ENCODE measurements around the gene GCNT2.
"Not testable (repeated sequence)": the region's sequence is repeated elsewhere in the genome, so short reads cannot be mapped to it uniquely, and the experiment has no call there.

GCNT2 gene

DNA sequence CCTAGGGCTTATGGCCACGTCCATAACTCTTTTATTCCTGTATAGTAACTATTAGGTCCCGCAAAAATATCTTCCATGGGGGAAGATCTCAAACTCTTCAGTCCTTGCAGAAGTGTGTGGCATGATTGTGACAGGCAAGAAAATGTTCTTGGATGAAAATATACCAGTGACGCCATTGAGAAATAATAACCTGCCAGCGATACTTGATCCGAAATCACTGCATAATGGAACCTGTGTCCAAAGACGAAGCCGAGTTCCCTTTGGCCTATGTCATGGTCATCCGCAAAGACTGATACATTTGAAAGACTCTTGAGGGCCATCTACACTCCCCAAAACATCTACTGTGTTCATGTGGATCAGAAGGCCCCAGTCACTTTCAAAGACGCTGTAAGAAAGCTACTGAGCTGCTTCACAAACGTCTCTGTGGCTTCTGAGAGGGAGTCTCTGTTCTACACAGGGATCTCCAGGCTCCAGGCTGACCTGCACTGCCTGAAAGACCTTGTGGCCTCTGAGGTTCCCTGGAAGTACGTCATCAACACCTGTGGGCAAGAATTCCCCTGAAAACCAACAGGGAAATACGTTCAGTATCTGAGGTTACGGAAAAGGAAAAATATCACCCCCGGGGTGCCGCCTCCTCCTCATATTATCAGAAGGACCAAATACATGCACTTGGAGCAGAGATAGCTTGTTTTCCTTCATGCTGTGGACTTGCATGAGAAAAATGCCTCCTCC, 6.9 kb upstream of the GCNT2 start:
- DNase-seq (ENCODE audit: low spot score) = no peak

DNA sequence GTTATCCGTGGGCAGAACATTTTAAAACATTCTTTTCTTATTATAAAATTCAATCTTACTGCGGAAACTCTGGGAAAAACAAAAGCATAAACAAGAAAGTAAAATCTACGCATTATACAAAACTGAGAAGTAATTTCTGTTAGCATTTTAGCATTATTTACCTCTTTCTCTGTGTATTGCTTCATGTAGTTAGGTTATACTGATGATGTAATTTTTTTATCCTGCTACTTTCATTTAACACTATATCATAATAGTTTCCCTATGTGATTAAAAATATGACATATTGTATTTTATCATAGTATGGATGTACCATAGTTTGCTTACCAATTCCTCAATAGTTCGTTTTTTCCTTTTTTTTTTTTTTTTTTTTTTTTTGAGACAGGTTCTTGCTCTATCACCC, 4.2 kb upstream of the GCNT2 start:
- DNase-seq (ENCODE audit: low spot score) = no peak

DNA sequence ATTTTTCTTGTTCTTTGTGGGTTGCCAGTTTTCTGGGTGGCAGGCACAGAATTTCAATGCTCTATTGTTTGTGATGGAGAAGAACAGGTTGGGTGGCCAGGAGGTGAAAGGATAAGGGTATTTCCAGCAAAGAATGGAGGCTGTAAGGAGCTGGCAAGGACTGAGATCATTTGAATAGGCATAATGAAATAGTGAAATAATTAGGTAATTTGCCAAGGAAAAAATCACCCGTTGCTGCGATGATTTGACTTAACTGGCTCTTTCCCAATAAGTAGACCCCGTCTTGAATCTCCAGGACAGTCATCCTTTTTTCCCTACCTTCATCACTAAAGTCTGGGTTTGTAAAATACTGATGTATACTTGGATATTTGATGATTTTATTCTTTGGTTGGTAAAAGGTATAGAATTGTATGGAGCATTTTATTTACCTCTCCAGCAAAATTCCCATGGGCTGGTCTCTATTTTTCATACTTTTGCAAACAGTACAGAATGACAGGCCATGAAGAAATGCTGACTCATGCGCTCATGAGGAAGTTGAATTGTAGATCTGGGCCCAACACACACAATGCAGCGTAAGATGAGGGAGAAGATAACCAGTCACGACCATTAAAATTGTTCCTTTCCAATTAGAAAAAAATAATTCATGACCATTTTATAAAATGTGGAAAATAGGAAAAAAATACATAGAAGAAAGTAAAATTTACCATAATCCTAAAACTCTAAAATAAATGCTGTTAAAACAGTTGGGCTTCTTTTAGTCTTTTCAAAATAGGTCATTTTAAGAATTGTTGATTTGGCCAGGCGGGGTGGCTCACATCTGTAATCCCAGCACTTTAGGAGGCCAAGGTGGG, 2.4 kb upstream of the GCNT2 start:
- DNase-seq (ENCODE audit: low spot score) = no peak

DNA sequence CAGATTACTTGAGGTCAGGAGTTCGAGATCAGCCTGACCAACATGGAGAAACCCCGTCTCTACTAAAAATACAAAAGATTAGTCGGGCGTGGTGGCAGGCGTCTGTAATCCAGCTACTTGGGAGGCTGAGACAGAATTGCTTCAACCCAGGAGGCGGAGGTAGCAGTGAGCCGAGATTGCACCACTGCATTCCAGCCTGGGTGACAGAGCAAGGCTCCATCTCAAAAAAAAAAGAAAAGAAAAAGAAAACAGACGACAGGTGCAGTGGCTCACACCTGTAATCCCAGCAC, 1.8 kb upstream of the GCNT2 start:
- not testable (repeated sequence) for DNase-seq (ENCODE audit: low spot score)

DNA sequence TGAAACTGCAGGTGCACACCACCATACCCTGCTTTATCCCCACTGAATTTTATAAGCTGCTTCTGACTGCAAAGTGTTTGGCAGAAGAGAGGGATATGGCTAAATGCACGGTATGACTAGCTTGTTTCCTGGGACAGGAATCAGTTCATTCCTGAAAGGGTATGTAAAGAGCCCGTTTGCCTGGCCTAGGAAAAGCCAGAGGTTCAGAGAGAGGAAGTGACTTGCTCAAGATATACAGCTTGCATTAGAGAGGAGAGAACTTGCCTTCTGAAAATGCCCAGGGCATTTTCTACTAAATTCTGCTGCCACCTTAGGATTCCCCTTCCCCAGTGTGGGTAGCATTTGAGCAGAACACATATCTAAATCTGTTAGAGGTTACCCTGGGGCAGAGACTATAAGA, 683 bp upstream of the GCNT2 start:
- DNase-seq (ENCODE audit: low spot score) = no peak

DNA sequence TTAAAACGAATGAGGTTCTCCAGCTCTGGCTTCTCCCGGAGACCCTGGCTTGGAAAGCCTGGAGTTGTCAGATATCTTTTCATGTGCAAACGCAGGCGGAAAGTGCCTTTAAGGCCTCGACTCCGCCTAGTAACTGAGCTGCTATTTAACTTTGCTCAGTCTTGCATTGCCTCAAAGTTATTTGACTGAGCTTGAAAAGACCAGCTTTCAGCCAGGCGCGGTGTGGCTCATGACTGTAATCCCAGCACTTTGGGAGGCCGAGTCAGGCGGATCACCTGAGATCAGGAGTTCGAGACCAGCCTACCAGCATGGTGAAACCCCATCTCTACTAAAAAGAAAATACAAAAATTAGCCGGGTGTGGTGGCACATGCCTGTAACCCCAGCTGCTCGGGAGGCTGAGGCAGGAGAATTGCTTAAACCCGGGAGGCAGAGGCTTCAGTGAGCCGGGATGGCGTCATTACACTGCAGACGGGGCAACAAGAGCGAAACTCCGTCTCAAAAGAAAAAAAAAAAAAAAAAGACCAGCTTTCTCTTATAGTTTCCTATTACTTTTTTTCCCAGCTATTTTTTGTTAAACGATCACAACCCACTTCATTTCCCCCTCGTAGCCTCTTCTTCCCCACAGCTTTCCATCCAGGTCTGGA, 1.9 kb downstream of the GCNT2 start:
- no peak for DNase-seq (ENCODE audit: low spot score)

DNA sequence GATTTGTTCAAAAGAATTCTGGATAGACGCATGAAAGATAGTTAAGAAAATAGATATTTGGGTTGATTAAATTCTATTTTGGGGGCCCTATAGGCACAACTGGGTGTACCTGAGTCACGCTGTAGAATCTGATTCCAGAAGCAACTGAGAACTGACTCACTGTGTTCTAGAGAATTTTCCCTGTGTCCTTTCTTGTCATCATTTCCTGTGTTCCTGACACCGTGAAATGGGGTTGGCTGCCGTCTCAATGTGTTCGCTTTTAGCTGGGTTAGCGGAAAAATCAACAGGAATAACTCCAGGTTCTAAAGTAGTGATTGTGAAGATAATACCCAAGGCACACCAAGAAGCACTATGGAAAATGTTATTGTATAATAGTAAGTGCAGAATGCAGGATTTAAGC, 5.0 kb downstream of the GCNT2 start:
- DNase-seq (ENCODE audit: low spot score) = no peak

DNA sequence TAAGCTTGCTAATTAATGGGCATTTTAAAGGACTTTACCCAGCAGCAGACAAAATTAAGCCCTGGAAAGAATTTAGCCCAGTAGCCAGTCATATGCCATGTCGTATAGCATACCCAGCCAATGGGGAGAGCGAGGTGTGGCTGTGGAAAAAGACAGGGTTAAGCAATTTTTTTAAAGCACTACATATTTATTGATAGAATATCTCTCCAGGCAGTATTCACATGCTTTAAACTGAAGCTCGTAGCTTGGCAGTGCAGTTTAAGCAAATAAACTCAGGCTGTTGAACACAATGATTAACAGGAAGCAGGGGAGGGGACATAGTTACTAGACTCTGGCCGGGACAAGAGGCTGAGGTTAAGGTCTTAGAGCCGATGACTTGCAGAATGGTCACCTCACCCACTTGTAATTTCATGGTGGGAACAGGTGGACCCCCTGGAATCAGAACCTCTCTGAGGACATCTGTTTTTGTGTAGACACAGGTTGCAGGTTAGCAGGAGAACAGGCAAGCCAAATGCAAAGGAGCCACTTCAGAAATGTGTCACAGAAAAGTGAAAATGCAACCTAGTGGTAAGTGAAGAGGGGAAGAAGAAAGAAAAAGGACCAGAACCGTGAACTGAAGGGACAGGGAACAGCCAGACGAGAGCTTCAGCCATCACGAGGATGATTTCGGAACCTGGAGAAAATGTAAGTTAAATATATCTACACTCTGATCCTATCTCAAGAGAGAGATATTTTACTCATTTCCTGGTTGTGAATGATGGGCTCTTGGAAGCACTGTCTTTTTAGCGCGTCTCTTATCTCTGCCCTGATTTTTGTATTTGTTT, 7.2 kb downstream of the GCNT2 start:
- DNase-seq (ENCODE audit: low spot score) = no peak

DNA sequence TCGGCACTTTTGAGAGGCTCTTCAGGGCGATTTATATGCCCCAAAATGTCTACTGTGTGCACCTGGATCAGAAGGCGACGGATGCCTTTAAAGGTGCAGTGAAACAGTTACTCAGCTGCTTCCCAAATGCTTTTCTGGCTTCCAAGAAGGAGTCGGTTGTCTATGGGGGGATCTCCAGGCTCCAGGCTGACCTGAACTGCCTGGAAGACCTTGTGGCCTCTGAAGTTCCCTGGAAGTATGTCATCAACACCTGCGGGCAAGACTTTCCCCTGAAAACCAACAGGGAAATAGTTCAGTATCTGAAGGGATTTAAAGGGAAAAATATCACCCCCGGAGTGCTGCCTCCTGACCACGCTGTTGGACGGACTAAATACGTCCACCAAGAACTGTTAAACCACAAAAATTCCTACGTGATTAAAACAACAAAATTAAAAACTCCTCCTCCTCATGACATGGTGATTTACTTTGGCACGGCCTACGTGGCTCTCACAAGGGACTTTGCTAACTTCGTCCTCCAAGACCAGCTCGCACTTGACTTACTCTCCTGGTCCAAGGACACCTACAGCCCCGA, 8.2 kb downstream of the GCNT2 start:
- no peak for DNase-seq (ENCODE audit: low spot score)

DNA sequence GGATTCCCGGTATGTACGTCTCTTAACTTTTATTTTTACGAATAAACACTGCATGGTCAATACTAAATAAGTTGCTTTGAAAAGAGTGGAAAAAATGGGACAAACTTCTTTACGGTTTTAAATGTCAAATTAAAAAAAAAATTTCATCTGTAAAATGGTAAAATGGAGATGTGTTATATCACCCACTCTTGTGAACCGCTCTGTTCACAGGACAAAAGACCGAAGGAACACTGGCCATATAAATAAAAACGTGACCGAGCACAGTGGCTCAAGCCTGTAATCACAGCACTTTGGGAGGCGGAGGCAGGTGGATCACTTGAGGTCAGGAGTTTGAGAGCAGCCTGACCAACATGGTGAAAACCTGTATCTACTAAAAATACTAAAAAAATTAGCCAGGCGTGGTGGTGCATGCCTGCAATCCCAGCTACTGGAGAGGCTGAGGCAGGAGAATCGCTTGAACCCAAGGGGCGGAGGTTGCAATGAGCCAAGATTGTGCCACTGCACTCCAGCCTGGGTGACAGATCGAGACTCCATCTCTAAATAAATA, 8.8 kb downstream of the GCNT2 start:
- DNase-seq (ENCODE audit: low spot score) = not testable (repeated sequence)

DNA sequence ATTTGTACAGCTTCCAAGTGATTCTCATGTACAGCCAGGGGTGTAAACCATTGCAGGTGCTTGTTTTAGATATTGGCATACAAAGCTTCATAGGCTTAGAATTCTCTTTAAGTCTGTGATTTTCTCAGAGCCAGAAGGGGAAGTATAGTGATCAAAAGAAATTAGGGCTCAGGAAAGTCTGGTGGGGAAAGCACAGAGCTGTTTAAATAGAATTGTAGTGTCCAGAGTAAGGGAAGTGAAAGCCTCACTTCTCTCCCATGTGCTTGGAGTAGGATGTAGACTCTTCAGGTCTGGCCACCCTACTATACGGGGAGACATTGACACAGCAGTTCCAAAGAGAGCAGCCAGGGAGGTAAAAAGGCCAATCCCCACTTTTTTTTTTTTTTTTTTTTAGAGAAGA, 10.4 kb downstream of the GCNT2 start:
- DNase-seq (ENCODE audit: low spot score) = no peak

DNA sequence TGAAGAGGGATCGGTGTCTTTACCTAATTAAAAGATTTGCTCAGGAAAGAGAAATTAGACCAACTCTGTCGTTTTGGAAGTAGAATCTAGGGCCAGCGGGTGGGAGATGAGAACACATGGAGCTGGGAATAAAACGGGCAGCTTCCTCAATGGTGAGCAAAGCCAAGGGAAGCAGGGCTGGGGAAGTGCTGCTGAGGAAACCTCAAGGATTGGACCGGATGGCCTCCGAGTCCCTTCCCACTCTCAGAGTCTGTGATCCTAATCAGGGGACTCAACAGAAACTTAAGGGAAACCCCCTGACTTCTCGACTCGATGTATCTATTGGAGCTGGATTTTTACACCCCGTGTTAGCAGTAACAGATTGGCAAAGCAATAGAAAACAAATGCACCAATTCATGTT, 10.8 kb downstream of the GCNT2 start:
- no peak for DNase-seq (ENCODE audit: low spot score)

DNA sequence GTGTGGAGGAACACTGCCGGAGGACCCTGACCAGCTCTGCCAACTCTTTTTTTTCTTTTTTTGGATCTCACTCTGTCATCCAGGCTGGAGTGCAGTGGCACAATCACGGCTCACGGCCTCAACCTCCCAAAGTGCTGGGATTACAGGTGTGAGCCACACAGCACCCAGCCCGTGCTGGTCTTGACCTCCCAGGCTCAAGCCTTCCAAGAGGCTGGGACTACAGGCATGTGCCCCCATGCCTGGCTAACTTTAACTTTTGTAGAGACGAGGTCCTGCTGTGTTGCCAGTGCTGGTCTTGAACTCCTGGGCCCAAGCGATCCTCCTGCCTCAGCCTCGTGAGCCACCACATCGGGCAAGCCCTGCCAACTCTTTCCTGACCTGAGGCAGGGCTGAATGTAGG, 11.2 kb downstream of the GCNT2 start:
- DNase-seq (ENCODE audit: low spot score) = no peak

DNA sequence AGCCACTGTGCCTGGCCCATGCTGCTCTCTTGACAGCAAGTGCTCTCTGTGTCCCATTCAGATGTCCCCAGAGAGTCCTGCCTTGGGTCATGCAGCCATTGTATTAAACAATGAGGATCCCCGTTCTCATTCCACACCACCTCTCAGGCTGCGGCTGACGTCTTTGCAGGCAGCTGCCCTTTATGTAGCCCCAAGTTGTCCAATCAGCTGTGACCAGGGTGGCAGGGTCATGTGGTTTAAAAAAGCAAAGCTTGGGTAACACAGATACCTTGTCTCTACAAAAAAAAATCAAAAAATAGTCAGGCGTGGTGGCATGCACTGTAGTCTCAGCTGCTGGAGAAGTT, 13.2 kb downstream of the GCNT2 start:
- no peak for DNase-seq (ENCODE audit: low spot score)

DNA sequence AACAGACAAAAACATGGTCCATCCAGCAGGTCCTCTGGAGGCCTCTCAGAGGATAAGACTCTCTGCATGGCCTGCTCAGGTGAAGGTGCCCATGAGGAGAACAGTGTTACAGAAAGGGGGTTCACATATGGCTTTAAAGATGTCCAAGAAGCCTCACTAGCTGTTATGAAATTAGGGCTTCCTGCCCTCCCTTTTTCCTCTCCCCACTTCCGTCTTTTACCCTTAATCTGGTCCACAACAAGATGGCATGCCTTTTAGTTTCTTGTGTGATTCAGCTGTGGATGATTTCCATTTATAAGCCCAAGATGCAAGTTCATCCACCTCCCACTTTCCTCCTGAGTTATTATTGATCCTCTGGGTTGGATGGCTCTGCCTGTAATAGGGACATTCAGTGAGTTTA, 14.0 kb downstream of the GCNT2 start:
- DNase-seq (ENCODE audit: low spot score) = no peak

DNA sequence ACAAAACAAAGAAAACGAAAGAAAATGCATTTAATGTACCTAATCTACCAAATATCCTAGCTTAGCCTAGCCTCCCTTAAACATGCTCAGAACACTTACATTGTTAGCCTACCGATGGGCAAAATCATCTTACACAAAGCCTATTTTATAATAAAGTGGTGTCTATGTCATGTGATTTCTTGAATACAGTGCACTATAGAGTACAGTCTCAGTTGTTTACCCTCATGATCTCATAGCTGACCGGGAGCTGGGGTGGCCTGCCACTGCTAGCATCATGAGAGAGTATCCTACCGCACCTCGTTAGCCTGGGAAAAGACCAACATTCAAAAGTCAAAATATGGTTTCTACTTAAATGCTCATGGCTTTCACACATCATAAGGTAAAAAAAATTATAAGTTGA, 16.6 kb downstream of the GCNT2 start:
- no peak for DNase-seq (ENCODE audit: low spot score)

DNA sequence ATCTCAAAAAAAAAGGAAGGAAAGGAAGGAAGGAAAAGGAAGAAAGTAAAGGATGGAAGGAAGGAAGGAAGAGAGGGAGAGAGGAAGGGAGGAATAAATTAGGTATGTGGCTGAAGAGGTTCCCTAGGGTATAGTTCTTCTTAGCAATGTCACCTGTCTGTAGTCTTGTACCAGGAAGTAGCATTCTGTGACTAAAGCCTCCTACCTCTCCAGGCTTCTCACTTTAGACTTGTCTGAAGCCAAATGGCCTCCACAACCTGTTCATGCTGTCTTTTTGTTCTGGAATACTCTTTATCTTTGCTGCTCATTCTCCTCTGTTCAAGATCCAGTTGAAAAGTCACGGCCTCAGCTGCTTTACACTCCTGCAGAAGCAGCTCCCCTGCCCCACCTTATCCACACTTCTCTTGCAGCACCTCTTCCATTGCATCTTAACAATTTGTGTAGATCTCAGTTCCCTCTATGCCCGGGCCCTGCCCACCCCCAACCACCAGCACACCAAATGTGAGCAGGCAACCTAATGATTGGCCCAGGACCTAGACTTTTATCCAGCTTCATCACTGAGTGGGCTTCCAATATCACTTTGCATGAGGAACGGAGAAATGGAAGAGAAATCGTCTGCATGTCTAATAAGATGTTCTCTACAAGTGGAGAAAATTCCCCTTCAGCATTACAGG, 19.1 kb downstream of the GCNT2 start:
- DNase-seq (ENCODE audit: low spot score) = no peak

DNA sequence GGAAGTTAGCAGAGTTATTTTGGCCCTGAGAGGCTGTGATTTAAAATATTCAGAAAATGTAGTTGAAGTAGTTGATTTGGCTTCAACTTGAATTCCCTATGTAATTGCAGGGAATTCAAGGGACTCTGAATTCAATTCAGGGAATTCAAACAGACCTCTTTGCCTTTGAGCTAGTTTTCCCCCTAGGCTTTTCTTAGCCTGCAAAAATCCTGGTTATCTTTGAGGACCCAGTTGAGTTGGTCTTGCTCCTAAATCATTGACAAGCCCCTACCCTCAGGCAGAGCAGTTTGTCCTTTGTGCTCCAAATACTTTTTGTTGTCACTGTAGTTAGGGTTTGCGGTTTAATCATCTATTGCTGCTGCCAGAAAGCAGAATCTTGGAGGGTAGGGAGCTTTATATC, 20.4 kb downstream of the GCNT2 start:
- DNase-seq (ENCODE audit: low spot score) = no peak

DNA sequence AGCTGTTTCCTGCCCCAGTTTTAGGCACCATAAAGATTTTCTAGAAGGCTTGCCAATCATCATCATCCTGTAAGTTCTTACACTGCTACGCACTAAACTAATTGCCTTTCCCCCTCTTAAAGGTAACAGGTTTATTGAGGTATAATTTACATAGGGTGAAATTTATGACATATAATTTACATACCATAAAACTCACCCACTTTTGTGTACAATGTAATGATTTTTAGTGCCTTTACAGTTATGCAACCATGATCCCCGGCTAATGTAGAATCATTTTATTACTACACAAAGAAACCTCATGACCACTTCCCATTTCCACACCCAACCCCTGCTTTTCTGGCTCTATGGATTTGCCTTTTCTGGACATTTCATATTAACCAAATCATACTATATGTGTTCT, 21.1 kb downstream of the GCNT2 start:
- no peak for DNase-seq (ENCODE audit: low spot score)

DNA sequence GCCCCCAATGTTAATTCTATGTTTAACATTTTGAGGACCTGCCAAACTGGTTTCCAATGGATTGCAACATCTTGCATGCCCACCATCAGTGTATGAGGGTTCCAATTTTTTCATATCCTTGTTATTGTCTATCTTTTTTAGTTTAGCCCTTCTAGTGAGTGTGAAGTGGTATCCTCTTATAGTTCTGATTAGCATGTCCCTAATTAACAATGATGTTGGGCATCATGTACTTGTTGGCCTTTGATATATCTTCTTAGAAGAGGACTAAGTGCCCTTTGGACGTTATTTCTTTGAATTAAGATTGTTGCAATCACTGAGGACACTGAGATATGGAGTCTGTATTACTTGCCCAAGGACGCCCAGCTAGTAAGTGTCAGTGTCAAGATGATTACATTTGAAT, 22.3 kb downstream of the GCNT2 start:
- DNase-seq (ENCODE audit: low spot score) = no peak

DNA sequence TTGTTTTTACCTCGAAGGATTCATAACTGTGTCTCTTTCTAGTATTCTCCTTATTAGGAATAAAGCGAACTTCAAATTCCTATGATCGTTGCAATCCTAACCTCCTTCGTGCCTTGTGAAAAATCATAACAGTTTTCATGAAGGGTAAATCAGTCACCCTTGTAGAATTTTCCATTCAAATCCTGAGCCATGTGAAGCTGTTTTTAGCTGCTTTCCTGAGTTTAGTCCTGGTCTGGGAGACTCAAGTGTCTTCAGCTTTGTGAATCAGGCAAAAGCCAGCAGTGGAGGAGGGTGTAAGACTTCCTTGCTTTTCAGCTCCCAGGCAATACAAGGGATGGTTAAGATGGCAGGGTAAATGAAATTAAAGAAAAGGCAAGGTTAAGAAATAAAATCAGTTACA, 24.3 kb downstream of the GCNT2 start:
- no peak for DNase-seq (ENCODE audit: low spot score)
